GM12892 (cell line): ENCODE data around the gene PRX.

Experiments
- POLR2AphosphoS5 ChIP-seq: IDR thresholded peaks from 2 replicates; pipeline ENCODE4 v1.6.1; 2011; ENCODE audit warnings: low read depth, low read length, control low read depth
- TAF1 ChIP-seq: IDR thresholded peaks from 2 replicates; pipeline ENCODE4 v1.6.1; 2011; ENCODE audit warnings: low read depth, mild to moderate bottlenecking, control low read depth, low read length, borderline replicate concordance

DNA sequence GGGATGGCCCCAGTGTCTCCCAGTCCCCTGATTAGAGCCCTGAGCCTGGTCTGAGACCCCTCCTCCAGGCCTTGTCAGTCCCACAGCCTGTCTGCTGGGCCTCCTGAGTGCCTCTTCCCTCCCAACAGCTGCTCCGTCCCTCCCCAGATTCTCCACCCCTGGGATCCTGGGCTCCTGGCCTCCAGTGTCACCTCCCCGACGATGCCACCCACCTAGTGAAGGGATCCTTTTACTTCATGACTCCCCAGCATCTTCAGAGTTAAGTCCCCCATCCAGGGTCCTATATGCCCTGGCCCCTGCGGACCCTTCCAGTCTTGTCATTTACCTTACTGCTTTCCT is 4.4 kb upstream of the PRX start:
- TF ChIP-seq TAF1 (no peak), POLR2AphosphoS5 (no peak)
